PFSK-1 (cell line): Measurements from ENCODE around the gene B4GALT6.

ENCODE experiments used
- FOXP2 ChIP-seq: optimal IDR thresholded peaks from 2 replicates; pipeline ENCODE3; 2011; ENCODE audit warnings: borderline replicate concordance, control low read depth, inconsistent platforms; ENCODE audit not compliant: insufficient read depth; ENCODE audit errors: extremely low read length, extremely low read depth
- POLR2AphosphoS5 ChIP-seq: IDR thresholded peaks from 2 replicates; pipeline ENCODE4 v1.6.1; 2012; ENCODE audit warnings: low read depth, mild to moderate bottlenecking, control low read depth, low read length, moderate library complexity
- SIN3A ChIP-seq: IDR thresholded peaks from 2 replicates; pipeline ENCODE4 v1.6.1; 2012; ENCODE audit warnings: mild to moderate bottlenecking, low read length, moderate library complexity, borderline replicate concordance; ENCODE audit not compliant: insufficient read depth
- TAF1 ChIP-seq: IDR thresholded peaks from 2 replicates; pipeline ENCODE4 v1.6.1; 2012; ENCODE audit warnings: low read length, control low read depth, borderline replicate concordance; ENCODE audit not compliant: insufficient read depth
- TF ChIP-seq, protein P1 (sequence below), 2 experiments: IDR thresholded peaks; 2 replicates each; pipeline versions ENCODE4 v1.6.1 to v1.8.0; 2011 to 2012; ENCODE audit warnings: low read depth in 2 of 2, low read length in 2 of 2, control low read depth in 1 of 2, inconsistent platforms in 1 of 2, mild to moderate bottlenecking in 1 of 2, moderate library complexity in 1 of 2; ENCODE audit not compliant: insufficient read depth in 1 of 2

The B4GALT6 gene

DNA sequence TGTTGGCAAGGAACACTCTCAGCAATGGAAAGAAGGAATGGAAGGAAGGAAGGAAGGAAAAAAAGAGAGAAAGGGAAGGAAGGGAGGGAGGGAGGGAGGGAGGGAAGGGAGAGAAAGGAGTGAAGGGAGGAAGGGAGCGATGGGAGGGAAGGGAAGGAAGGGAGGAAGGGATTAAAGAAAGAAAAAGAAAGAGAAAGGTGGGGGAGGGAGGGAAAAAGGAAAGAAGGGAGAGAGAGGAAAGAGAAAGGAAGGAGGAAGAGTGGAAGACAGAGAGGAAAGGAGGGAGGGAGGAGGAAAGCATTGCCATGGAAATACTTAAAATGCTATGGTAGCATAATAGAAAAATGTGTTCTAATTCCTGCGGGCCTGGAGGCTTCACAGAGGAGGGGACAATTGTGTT lies 70.3 kb downstream of the B4GALT6 start:
- TF ChIP-seq TAF1 (no peak), POLR2AphosphoS5 (no peak), FOXP2 (no peak), SIN3A (no peak)
- TF ChIP-seq, protein P1, sequence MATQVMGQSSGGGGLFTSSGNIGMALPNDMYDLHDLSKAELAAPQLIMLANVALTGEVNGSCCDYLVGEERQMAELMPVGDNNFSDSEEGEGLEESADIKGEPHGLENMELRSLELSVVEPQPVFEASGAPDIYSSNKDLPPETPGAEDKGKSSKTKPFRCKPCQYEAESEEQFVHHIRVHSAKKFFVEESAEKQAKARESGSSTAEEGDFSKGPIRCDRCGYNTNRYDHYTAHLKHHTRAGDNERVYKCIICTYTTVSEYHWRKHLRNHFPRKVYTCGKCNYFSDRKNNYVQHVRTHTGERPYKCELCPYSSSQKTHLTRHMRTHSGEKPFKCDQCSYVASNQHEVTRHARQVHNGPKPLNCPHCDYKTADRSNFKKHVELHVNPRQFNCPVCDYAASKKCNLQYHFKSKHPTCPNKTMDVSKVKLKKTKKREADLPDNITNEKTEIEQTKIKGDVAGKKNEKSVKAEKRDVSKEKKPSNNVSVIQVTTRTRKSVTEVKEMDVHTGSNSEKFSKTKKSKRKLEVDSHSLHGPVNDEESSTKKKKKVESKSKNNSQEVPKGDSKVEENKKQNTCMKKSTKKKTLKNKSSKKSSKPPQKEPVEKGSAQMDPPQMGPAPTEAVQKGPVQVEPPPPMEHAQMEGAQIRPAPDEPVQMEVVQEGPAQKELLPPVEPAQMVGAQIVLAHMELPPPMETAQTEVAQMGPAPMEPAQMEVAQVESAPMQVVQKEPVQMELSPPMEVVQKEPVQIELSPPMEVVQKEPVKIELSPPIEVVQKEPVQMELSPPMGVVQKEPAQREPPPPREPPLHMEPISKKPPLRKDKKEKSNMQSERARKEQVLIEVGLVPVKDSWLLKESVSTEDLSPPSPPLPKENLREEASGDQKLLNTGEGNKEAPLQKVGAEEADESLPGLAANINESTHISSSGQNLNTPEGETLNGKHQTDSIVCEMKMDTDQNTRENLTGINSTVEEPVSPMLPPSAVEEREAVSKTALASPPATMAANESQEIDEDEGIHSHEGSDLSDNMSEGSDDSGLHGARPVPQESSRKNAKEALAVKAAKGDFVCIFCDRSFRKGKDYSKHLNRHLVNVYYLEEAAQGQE (IDR thresholded peaks at IDR 0.05; ENCODE audit: insufficient read depth in 1 of 2, low read depth in 2 of 2, low read length in 2 of 2) = no peak

DNA sequence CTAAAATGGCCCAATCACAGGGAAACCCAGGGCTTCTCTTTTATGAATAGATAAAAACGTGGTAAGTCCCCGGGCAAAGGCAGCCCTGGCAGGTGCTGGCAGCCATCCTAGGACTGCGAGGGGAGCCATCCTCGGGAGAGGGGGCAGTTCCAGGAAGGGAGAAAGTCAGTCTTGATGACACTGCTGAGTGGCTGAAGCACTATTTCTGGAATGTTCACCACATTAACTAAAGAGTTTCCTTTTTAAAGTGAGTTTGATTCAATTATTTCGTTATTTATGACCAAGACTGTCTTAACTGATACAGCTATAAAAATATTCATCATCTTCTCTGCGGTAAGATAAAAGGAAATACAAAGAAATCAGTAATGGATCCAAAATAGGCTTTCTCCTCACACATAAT lies 72.3 kb downstream of the B4GALT6 start:
- no peak for TF ChIP-seq POLR2AphosphoS5
- TF ChIP-seq TAF1 = no peak
- TF ChIP-seq FOXP2 = no peak

DNA sequence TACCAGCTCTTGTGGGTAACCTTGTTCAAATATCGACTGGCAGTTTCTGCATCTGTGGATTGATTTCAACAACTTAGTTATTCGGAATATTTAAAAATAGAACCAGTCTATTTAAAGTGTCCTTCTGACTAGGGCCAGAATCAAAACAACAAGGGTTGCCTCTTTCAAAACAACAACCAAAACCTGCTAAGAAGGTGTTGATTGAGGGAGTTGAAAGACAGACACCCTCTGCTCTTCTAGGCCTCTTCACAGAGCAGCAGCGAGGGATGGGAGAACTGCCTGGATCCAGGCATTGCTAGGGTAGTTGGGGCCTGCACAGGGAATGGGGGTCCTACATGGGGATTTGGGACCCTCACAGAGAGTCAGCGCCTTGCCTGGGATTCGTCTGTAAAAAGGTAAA lies 72.9 kb downstream of the B4GALT6 start:
- TF ChIP-seq SIN3A (no peak), POLR2AphosphoS5 (no peak), FOXP2 (no peak), TAF1 (no peak)
- TF ChIP-seq, protein P1 (IDR thresholded peaks at IDR 0.05; ENCODE audit: insufficient read depth in 1 of 2, low read depth in 2 of 2, low read length in 2 of 2) = no peak

DNA sequence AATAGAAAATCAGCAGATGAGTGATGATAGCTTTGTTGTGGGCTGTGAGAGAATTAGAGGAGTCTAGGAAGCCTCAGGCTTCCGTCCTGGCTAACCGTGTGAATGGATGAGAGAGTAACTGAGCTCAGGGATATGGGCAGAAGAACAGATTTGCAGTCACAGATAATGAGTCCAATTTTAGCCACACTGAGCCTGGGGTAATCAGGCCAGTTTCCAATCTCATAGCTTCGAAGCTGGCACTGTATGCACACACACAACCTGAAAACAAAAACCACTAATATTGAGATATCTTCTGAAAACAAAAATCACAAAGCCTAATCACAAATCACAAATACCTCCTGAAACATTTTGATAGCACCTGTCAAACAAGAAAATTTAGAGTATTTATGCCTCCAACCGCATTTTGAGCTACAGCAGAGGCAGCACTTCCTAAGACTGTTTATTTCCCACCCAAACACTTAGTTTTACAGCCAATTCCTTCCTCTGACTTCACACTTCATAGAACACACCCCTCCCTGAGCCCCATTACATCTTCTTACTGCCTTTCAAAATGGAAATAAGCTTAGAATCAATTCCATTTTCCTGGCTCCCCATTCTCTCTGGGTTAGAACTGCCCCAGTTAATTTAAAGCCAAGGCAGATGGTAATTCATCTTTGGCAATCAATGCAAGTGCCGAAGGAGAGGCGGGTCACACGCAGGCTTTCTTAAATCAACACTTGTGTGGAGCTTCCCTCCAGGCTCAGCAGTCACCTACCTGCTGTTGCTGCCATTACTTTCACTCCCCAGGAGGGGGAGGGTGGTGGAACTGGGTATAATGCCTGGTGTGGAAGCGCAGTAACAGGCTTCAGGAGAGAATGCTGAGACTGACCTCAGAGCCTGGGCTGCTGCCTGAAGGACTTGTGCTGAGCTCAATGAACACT lies 73.8 kb downstream of the B4GALT6 start:
- TF ChIP-seq POLR2AphosphoS5 (no peak), FOXP2 (no peak), TAF1 (no peak), SIN3A (no peak)
- TF ChIP-seq, protein P1 (IDR thresholded peaks at IDR 0.05; ENCODE audit: insufficient read depth in 1 of 2, low read depth in 2 of 2, low read length in 2 of 2) = no peak

DNA sequence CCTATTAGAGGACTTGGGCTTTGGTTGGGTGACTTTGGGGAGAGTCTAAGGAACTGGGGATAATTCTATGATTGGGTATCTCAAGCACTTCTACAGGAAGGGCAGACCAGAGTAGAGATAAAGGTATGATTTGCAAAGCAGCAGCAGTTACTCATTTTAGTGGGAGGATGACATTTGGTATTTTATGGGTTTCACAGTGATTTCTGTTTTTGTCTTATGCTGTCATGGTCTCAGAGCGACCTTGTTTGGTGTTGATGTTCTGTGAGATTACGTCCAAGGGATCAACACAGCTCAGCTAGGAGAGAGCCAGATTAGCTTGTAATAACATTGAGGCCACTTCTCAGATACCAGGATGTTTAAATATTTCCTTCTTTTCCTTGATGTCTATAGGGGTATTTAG lies 74.5 kb downstream of the B4GALT6 start:
- TF ChIP-seq POLR2AphosphoS5 = no peak
- TF ChIP-seq, protein P1 (IDR thresholded peaks at IDR 0.05; ENCODE audit: insufficient read depth in 1 of 2, low read depth in 2 of 2, low read length in 2 of 2) = no peak
- TF ChIP-seq SIN3A = no peak
- TF ChIP-seq TAF1 = no peak
- no peak for TF ChIP-seq FOXP2
